ENCODE measurements around the gene BDP1.

GRCh38 chr5:71563161-71563560, 107.7 kb downstream of the BDP1 start:
- TF ChIP-seq CTCF (IDR thresholded peaks at IDR 0.05) (no peak), POLR2A (IDR thresholded peaks at IDR 0.05) (no peak)

All from upper lobe of left lung (tissue), 4 donors.